Testis (tissue), 2 donors: ENCODE results near the gene SIRT2.

Experiments
- CTCF ChIP-seq, 3 experiments: fragments of 450-650 bp in 2 of 3; fragments of 200-600 bp in 1 of 3; sonication (generic) in 1 of 3; IDR thresholded peaks; one replicate each; pipeline ENCODE4 v1.5.1; 2016 to 2019; ENCODE audit warnings: antibody characterized with exemption in 3 of 3, mild to moderate bottlenecking in 2 of 3, moderate library complexity in 1 of 3
- POLR2A ChIP-seq: fragments of 450-650 bp; IDR thresholded peaks from one replicate; pipeline ENCODE4 v1.6.1; 2017; ENCODE audit warnings: antibody characterized with exemption, mild to moderate bottlenecking, moderate library complexity

- no peak for TF ChIP-seq CTCF (IDR thresholded peaks at IDR 0.05)
- TF ChIP-seq POLR2A = peak; percentile 36
Observed at GRCh38 chr19:38899447-38900201, at the start of gene SIRT2, which contains the start of gene NFKBIB.
